Pancreas (tissue), 10 donors: Measurements from ENCODE around the gene HIVEP3. TPM values are rescaled to one million over a fixed set of nuclear protein-coding genes. Genes with fewer than 3 reads are reported as not detected.

Source experiments
- ATAC-seq, 4 donors: fragments of 200-7000 bp; cut with Tn5 transposase; one replicate each; pipeline versions ENCODE4 v1.8.0 to v1.9.1; 2020; ENCODE audit warnings: mild to moderate bottlenecking in 4 of 4, moderate library complexity in 4 of 4
- DNase-seq, 6 donors: peaks; one replicate each; pipeline ENCODE4 v3.0.0-alpha.2; 2020
- FAIRE-seq: peaks from 2 replicates; lab custom pipeline; 2012; peaks lifted over from hg19 to GRCh38; lab: Jason Lieb, UNC
- H3K27ac ChIP-seq, 4 donors: fragments of 200-600 bp; sonication (generic); 1 replicate in 3 of 4; 2 replicates in 1 of 4; pipeline versions ENCODE4 v1.5.0 to v1.8.0; 2020
- H3K27me3 ChIP-seq, 4 donors: fragments of 200-600 bp; one replicate each; pipeline ENCODE4 v1.8.0; 2021
- H3K36me3 ChIP-seq, 3 donors: fragments of 200-600 bp; sonication (generic) in 1 of 3; one replicate each; pipeline versions ENCODE4 v1.5.0 to v1.8.0; 2020 to 2021
- H3K4me1 ChIP-seq, 3 donors: fragments of 200-600 bp; one replicate each; pipeline ENCODE4 v1.8.0; 2021
- H3K4me3 ChIP-seq, 4 donors: fragments of 200-600 bp; sonication (generic) in 2 of 4; one replicate each; pipeline versions ENCODE4 v1.5.0 to v1.8.0; 2020 to 2021
- H3K9me3 ChIP-seq, 4 donors: fragments of 200-600 bp; one replicate each; pipeline ENCODE4 v1.8.0; 2021
- CTCF ChIP-seq, 4 donors: fragments of 200-600 bp; sonication (generic) in 3 of 4; IDR thresholded peaks; one replicate each; pipeline versions ENCODE4 v1.5.0 to v1.8.0; 2021; ENCODE audit warnings: antibody characterized with exemption in 4 of 4
- WGBS, 2 donors: extraction: QIAGEN DNeasy Blood & Tissue Kit; methylation state at CpG; one replicate each; pipeline ENCODE4 v1.1.7; 2013; 5-methylcytosine and 5-hydroxymethylcytosine counted together
- intact Hi-C, 3 donors: fragments of 100-400 bp; cut with DNase I; formaldehyde crosslinking; loops; one replicate each; pipeline versions ENCODE4 v1.11.1 to v1.14.2; 2022
- polyA plus RNA-seq, 2 donors: library from polyadenylated mRNA; stranded (reverse); fragments of 200-250 nt; gene quantifications; one replicate each; pipeline ENCODE4 v1.2.3, GENCODE V29; 2013
- total RNA-seq, 6 donors: library from RNA; stranded (reverse); fragmentation: NEBNext Ultra II Directional in 4 of 6; extraction: Animal tissue kit (Norgen Biotek cat#: 25700) in 4 of 6; gene quantifications; one replicate each; pipeline versions ENCODE4 v1.2.1 to v1.2.4, GENCODE V29; 2021 to 2023
- donor health status: healthy with polysubstance abuse.
- donor health status: DM: no; HTN: no; CAD: no; lungs with moderate emphysema.
- donor health status: DM: no; HTN: no; CAD: no.
- donor health status: control.
- donor health status: control.
- donor health status: Bipolar disorder and iron deficiency.
- donor health status: DM: yes; HTN: yes; CAD: no.
- donor health status: DM: no; HTN: no; CAD: no.
- donor health status: DM: no; HTN: no; CAD: no.
- donor health status: DM: yes; HTN: yes; CAD: no.

Gene HIVEP3
- total and polyA plus RNA-seq, 8 donors, result 2.7 to 5.0 (median 3.1) TPM

GRCh38 chr1:41740058-41740457, 178.7 kb downstream of the HIVEP3 start:
- no peaks in the 10 kb centered on the region for H3K36me3 ChIP-seq
- TF ChIP-seq CTCF (IDR thresholded peaks at IDR 0.05), result no peak
- no peak overlapping the region for H3K27ac ChIP-seq
- DNase-seq (peak in 1 of 6 donors; percentile 24), FAIRE-seq (no peak), ATAC-seq (no peak)
- H3K9me3 ChIP-seq, result no peaks in the 10 kb centered on the region
- no peaks in the 10 kb centered on the region for H3K4me1 ChIP-seq
- no peaks in the 10 kb centered on the region for H3K27me3 ChIP-seq
- H3K4me3 ChIP-seq, result no peak overlapping the region
- intact Hi-C loops, result no loop called here
- 95 to 96% methylated on average over 5 of the region's 5 CpGs for WGBS, 2 donors

GRCh38 chr1:41739061-41739955, 179.4 kb downstream of the HIVEP3 start:
- peak overlapping the region in 2 of 4 donors; percentile 23 to 50 for H3K27ac ChIP-seq
- no peaks in the 10 kb centered on the region for H3K27me3 ChIP-seq
- H3K4me1 ChIP-seq, result no peaks in the 10 kb centered on the region
- ATAC-seq, result peak in 3 of 4 donors; percentile 59 to 77 (median 75)
- TF ChIP-seq CTCF (IDR thresholded peaks at IDR 0.05), result no peak
- 76 to 78% methylated on average over 21 of the region's 21 CpGs for WGBS, 2 donors
- no peaks in the 10 kb centered on the region for H3K9me3 ChIP-seq
- no peak overlapping the region for H3K4me3 ChIP-seq
- DNase-seq, result peak in 3 of 6 donors; percentile 17 to 69 (median 39)
- intact Hi-C loops, result no loop called here
- no peaks in the 10 kb centered on the region for H3K36me3 ChIP-seq
- FAIRE-seq, result no peak

GRCh38 chr1:41738475-41738874, 180.2 kb downstream of the HIVEP3 start:
- H3K36me3 ChIP-seq, result no peaks in the 10 kb centered on the region
- intact Hi-C loops, result no loop called here
- no peak for FAIRE-seq
- H3K27ac ChIP-seq, result peak overlapping the region in 2 of 4 donors; percentile 23 to 50
- no peaks in the 10 kb centered on the region for H3K27me3 ChIP-seq
- no peaks in the 10 kb centered on the region for H3K4me1 ChIP-seq
- TF ChIP-seq CTCF (IDR thresholded peaks at IDR 0.05), result no peak
- DNase-seq, result no peak
- no peaks in the 10 kb centered on the region for H3K9me3 ChIP-seq
- no peak overlapping the region for H3K4me3 ChIP-seq
- ATAC-seq, result peak in 1 of 4 donors; percentile 18
- 90 to 95% methylated on average over 2 of the region's 2 CpGs for WGBS, 2 donors

- ATAC-seq, result no peak
- H3K4me3 ChIP-seq, result no peak overlapping the region
- no peaks in the 10 kb centered on the region for H3K27me3 ChIP-seq
- H3K36me3 ChIP-seq, result no peaks in the 10 kb centered on the region
- intact Hi-C loops, result no loop called here
- TF ChIP-seq CTCF (IDR thresholded peaks at IDR 0.05), result no peak
- no peak overlapping the region for H3K27ac ChIP-seq
- H3K4me1 ChIP-seq, result no peaks in the 10 kb centered on the region
- FAIRE-seq, result no peak
- H3K9me3 ChIP-seq, result no peaks in the 10 kb centered on the region
- WGBS, 2 donors, result 96% methylated on average over 9 of the region's 9 CpGs
- no peak for DNase-seq
These were observed 180.7 kb downstream of the HIVEP3 start for GRCh38 chr1:41738006-41738405.
